ENCODE results near the gene GPR15LG. TPM values are rescaled to one million over a fixed set of nuclear protein-coding genes. Genes with fewer than 3 reads are reported as not detected.

GPR15LG gene
- total RNA-seq, 1 experiment from 2014 or later, result not detected

DNA sequence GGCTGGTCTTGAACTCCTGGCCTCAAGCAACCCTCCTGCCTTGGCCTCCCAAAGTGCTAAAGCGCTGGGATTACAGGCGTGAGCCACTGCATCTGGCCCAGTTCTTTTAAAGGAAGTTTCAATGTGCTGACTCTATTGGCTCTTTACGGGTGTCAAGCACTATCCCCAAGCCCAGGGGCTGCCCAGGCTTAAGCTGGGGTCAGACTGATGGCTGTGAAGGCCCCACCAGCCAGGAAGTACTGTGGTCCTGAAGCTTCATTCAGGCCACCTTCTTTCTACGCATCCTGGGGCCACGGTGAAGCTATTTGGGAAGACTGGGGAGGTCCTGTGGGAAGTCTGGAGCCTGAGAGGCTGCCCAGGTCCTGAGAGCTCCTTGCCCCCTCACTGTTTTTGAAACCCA lies 8.0 kb downstream of the GPR15LG start:
- Histone ChIP-seq H3K27ac (ENCODE audit: low read length) (no peak overlapping the region), H2AFZ (ENCODE audit: low read length) (no peak overlapping the region), H3K4me1 (ENCODE audit: insufficient read depth, low read length) (no peaks in the 10 kb centered on the region), H3K4me3 (ENCODE audit: low read length) (no peak overlapping the region), H3K9me2 (replicated peaks; ENCODE audit: low read length) (no peaks in the 10 kb centered on the region), H3K79me2 (ENCODE audit: low read length) (no peaks in the 10 kb centered on the region), H3K9me3 (ENCODE audit: low read length) (no peaks in the 10 kb centered on the region), H4K20me1 (ENCODE audit: low read length) (no peaks in the 10 kb centered on the region), H3K27me3 (ENCODE audit: low read length) (no peaks in the 10 kb centered on the region), H3K36me3 (ENCODE audit: low read depth, low read length) (no peaks in the 10 kb centered on the region), H3K9ac (ENCODE audit: low read length) (no peak overlapping the region), H3K4me2 (ENCODE audit: low read length) (no peak overlapping the region), H3F3A (ENCODE audit: low read length, unreplicated experiment) (no peaks in the 10 kb centered on the region)
- intact Hi-C loops (cut with micrococcal nuclease), result no loop called here
- ATAC-seq (no peak), DNase-seq (no peak)
- TF ChIP-seq EZH2phosphoT487 (IDR thresholded peaks at IDR 0.05; ENCODE audit: borderline replicate concordance, low read length) (no peak), EZH2 (IDR thresholded peaks at IDR 0.05; ENCODE audit: low read length, unreplicated experiment) (no peak)
- TF ChIP-seq, protein P1, sequence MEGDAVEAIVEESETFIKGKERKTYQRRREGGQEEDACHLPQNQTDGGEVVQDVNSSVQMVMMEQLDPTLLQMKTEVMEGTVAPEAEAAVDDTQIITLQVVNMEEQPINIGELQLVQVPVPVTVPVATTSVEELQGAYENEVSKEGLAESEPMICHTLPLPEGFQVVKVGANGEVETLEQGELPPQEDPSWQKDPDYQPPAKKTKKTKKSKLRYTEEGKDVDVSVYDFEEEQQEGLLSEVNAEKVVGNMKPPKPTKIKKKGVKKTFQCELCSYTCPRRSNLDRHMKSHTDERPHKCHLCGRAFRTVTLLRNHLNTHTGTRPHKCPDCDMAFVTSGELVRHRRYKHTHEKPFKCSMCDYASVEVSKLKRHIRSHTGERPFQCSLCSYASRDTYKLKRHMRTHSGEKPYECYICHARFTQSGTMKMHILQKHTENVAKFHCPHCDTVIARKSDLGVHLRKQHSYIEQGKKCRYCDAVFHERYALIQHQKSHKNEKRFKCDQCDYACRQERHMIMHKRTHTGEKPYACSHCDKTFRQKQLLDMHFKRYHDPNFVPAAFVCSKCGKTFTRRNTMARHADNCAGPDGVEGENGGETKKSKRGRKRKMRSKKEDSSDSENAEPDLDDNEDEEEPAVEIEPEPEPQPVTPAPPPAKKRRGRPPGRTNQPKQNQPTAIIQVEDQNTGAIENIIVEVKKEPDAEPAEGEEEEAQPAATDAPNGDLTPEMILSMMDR (conservative IDR thresholded peaks at IDR 0.05; ENCODE audit: low read depth, low read length), result no peak
- no TSS peak for BruUV-seq (replicated peaks)
- CTCF ChIA-PET, result no interaction called here
- POLR2A ChIA-PET (ENCODE audit: unreplicated experiment), result no interaction called here

DNA sequence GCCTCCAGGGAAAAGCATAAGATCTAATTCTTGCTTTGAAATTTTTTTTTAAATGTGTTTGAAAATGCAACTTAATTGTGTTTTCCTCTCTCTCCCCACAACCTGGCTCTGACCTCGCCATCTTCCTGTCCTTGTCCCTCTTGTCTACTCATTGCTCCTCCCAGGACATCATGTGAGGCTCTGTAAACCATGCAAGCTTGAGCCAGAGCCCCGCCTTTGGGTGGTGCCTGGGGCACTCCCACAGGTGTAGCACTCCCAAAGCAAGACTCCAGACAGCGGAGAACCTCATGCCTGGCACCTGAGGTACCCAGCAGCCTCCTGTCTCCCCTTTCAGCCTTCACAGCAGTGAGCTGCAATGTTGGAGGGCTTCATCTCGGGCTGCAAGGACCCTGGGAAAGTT lies 10.9 kb downstream of the GPR15LG start:
- TF ChIP-seq, protein P1 (conservative IDR thresholded peaks at IDR 0.05; ENCODE audit: low read depth, low read length), result no peak
- TF ChIP-seq EZH2 (IDR thresholded peaks at IDR 0.05; ENCODE audit: low read length, unreplicated experiment) (no peak), EZH2phosphoT487 (IDR thresholded peaks at IDR 0.05; ENCODE audit: borderline replicate concordance, low read length) (no peak)
- Histone ChIP-seq H3K4me2 (ENCODE audit: low read length) (no peak overlapping the region), H3K9me2 (replicated peaks; ENCODE audit: low read length) (no peaks in the 10 kb centered on the region), H2AFZ (ENCODE audit: low read length) (no peak overlapping the region), H3K27ac (ENCODE audit: low read length) (no peak overlapping the region), H3K4me1 (ENCODE audit: insufficient read depth, low read length) (no peaks in the 10 kb centered on the region), H3K4me3 (ENCODE audit: low read length) (no peak overlapping the region), H3K9ac (ENCODE audit: low read length) (no peak overlapping the region), H3K79me2 (ENCODE audit: low read length) (no peaks in the 10 kb centered on the region), H3K36me3 (ENCODE audit: low read depth, low read length) (no peaks in the 10 kb centered on the region), H3K27me3 (ENCODE audit: low read length) (no peaks in the 10 kb centered on the region), H3F3A (ENCODE audit: low read length, unreplicated experiment) (no peaks in the 10 kb centered on the region), H4K20me1 (ENCODE audit: low read length) (no peaks in the 10 kb centered on the region), H3K9me3 (ENCODE audit: low read length) (no peaks in the 10 kb centered on the region)
- intact Hi-C loops (cut with micrococcal nuclease), result no loop called here
- BruUV-seq (replicated peaks), result no TSS peak
- ATAC-seq (no peak), DNase-seq (no peak)
- ChIA-PET CTCF (no interaction called here), POLR2A (ENCODE audit: unreplicated experiment) (no interaction called here)

DNA sequence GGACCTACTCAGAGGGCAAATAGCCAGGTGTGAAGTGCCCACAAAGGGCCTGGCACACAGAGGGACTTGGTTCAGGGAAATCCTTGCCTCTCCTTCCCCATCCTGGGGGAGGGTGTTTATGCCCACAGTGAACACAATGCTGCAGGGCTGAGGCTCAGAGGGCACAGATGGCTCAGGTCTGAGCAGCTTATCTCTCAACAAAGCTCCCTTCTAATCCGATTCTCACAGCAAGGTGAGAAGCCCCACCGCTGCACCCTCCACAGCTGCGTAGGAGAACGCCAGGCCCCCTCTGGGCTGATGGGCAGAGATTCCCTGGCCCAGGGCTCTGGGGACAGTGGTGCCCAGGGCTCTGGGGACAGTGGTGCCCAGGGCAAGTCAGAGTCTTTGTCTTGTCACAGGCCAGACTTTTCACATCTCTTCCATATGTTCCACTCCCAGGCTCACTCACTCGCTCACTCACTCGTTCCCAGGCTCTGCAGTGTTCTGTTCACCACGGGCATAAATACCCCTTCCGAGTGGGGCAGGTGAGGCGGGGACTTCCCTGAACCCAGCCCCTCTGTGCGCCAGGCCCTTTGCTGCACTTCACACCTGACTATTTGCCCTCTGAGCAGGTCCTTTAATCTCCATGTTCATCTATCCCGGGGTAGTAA lies 12.1 kb downstream of the GPR15LG start:
- intact Hi-C loops (cut with micrococcal nuclease), result no loop called here
- H3K4me2 ChIP-seq (ENCODE audit: low read length), result no peak overlapping the region
- no peaks in the 10 kb centered on the region for H4K20me1 ChIP-seq (ENCODE audit: low read length)
- H3K4me1 ChIP-seq (ENCODE audit: insufficient read depth, low read length), result no peaks in the 10 kb centered on the region
- no peak overlapping the region for H3K9ac ChIP-seq (ENCODE audit: low read length)
- no peaks in the 10 kb centered on the region for H3K79me2 ChIP-seq (ENCODE audit: low read length)
- no peaks in the 10 kb centered on the region for H3K36me3 ChIP-seq (ENCODE audit: low read depth, low read length)
- H3K9me2 ChIP-seq (replicated peaks; ENCODE audit: low read length), result no peaks in the 10 kb centered on the region
- H2AFZ ChIP-seq (ENCODE audit: low read length), result no peak overlapping the region
- TF ChIP-seq, protein P1 (conservative IDR thresholded peaks at IDR 0.05; ENCODE audit: low read depth, low read length), result no peak
- TF ChIP-seq EZH2phosphoT487 (IDR thresholded peaks at IDR 0.05; ENCODE audit: borderline replicate concordance, low read length) (no peak), EZH2 (IDR thresholded peaks at IDR 0.05; ENCODE audit: low read length, unreplicated experiment) (no peak)
- H3K27ac ChIP-seq (ENCODE audit: low read length), result no peak overlapping the region
- H3K27me3 ChIP-seq (ENCODE audit: low read length), result no peaks in the 10 kb centered on the region
- ChIA-PET POLR2A (ENCODE audit: unreplicated experiment) (no interaction called here), CTCF (no interaction called here)
- H3F3A ChIP-seq (ENCODE audit: low read length, unreplicated experiment), result no peaks in the 10 kb centered on the region
- no peak for ATAC-seq
- no peak overlapping the region for H3K4me3 ChIP-seq (ENCODE audit: low read length)
- DNase-seq, result no peak
- H3K9me3 ChIP-seq (ENCODE audit: low read length), result no peaks in the 10 kb centered on the region
- BruUV-seq (replicated peaks), result no TSS peak
